GM18870 (cell line): ENCODE data around the gene UBXN6.

Experiments
- ATAC-seq: cut with Tn5 transposase; IDR thresholded peaks from one replicate; pipeline ENCODE4 v1.9.1; 2021; ENCODE audit warnings: moderate library complexity; ENCODE audit not compliant: unreplicated experiment

Gene UBXN6

GRCh38 chr19:4413588-4413987, 44.0 kb downstream of the UBXN6 start:
- no peak for ATAC-seq

- ATAC-seq = no peak
Observed at GRCh38 chr19:4409123-4409933, 48.3 kb downstream of the UBXN6 start.

GRCh38 chr19:4406626-4407025, 51.0 kb downstream of the UBXN6 start:
- ATAC-seq = no peak

GRCh38 chr19:4405977-4406376, 51.6 kb downstream of the UBXN6 start:
- no peak for ATAC-seq

- no peak for ATAC-seq
Observed at GRCh38 chr19:4403005-4403761, 54.4 kb downstream of the UBXN6 start.

GRCh38 chr19:4402171-4403004, 55.2 kb downstream of the UBXN6 start, which contains the start of gene CHAF1A:
CHAF1A (plus strand) TSS chr19:4402640; CDS start chr19:4402763, 123 bp downstream.
- ATAC-seq = peak; percentile 83

- ATAC-seq = no peak
Observed at GRCh38 chr19:4401769-4402170, 55.8 kb downstream of the UBXN6 start.

GRCh38 chr19:4400135-4400936, 57.3 kb downstream of the UBXN6 start, which contains the start of gene SH3GL1:
SH3GL1 (minus strand) TSS chr19:4400547; CDS start chr19:4400368, 179 bp downstream.
- ATAC-seq = peak; percentile 38

- no peak for ATAC-seq
Observed at GRCh38 chr19:4399812-4400134, 57.8 kb downstream of the UBXN6 start.

- ATAC-seq = no peak
Observed at GRCh38 chr19:4396949-4397783, 60.4 kb downstream of the UBXN6 start.
